ENCODE data around the gene CPNE4. TPM values are rescaled to one million over a fixed set of nuclear protein-coding genes. Genes with fewer than 3 reads are reported as not detected.

The CPNE4 gene
- total and polyA plus RNA-seq, 2 donors (not counting 3 experiments of a cell fraction or from before 2014, with no cell fraction given) = not detected

- no peak overlapping the region for H2AFZ ChIP-seq (ENCODE audit: low read depth, low read length)
- no peaks in the 10 kb centered on the region for H4K20me1 ChIP-seq (replicated peaks; ENCODE audit: control insufficient read depth, extremely low read depth, insufficient read depth, low read length)
- H3K4me1 ChIP-seq (ENCODE audit: control insufficient read depth, extremely low read depth, insufficient read depth, low read length) = no peaks in the 10 kb centered on the region
- TF ChIP-seq GATA2 (IDR thresholded peaks at IDR 0.05; ENCODE audit: insufficient read depth, insufficient read length, low read depth, low read length) (no peak), EZH2 (IDR thresholded peaks at IDR 0.05; ENCODE audit: borderline replicate concordance, low read depth, low read length, severe bottlenecking) (no peak), MAX (IDR thresholded peaks at IDR 0.05; ENCODE audit: insufficient read depth, insufficient read length) (no peak), MYC (IDR thresholded peaks at IDR 0.05; ENCODE audit: low read depth, low read length) (no peak), CTCF (IDR thresholded peaks at IDR 0.05; ENCODE audit: extremely low read depth in 1 of 2, insufficient read depth in 1 of 2, low read depth in 1 of 2, low read length in 2 of 2) (no peak), JUN (IDR thresholded peaks at IDR 0.05; ENCODE audit: borderline replicate concordance, insufficient read depth, insufficient read length, low read depth) (no peak), POLR2AphosphoS5 (IDR thresholded peaks at IDR 0.05; ENCODE audit: insufficient read depth, low read depth, low read length) (no peak), POLR2A (IDR thresholded peaks at IDR 0.05; ENCODE audit: low read depth, low read length) (no peak), FOS (IDR thresholded peaks at IDR 0.05; ENCODE audit: borderline replicate concordance, insufficient read depth, low read length) (no peak)
- H3K4me3 ChIP-seq (replicated peaks in 1 of 3; ENCODE audit: insufficient read depth in 1 of 3, low read depth in 1 of 3, low read length in 3 of 3) = no peak overlapping the region
- dilution Hi-C loops (cut with MboI; ENCODE audit: extremely low pct_ligation_motif_present, low sequenced_read_pairs) (no loop called here), intact Hi-C loops (cut with micrococcal nuclease) (no loop called here)
- no peaks in the 10 kb centered on the region for H3K27me3 ChIP-seq (ENCODE audit: control insufficient read depth in 2 of 2, insufficient read depth in 2 of 2, low read length in 2 of 2)
- no peak for DNase-seq (ENCODE audit: low read depth, low spot score)
- no peaks in the 10 kb centered on the region for H3K36me3 ChIP-seq (ENCODE audit: control insufficient read depth in 2 of 2, extremely low read depth in 1 of 2, insufficient read depth in 2 of 2, low read length in 2 of 2)
- H3K9me3 ChIP-seq (replicated peaks; ENCODE audit: control insufficient read depth, insufficient read depth, low read length) = no peaks in the 10 kb centered on the region
- no peak overlapping the region for H3K27ac ChIP-seq (ENCODE audit: insufficient read depth, low read depth, low read length)
- H3K9ac ChIP-seq (replicated peaks; ENCODE audit: extremely low read depth, insufficient read depth, low read length) = no peak overlapping the region
- FAIRE-seq = no peak
- POLR2A ChIA-PET = no interaction called here
- BruUV-seq (replicated peaks) = no TSS peak
- no peaks in the 10 kb centered on the region for H3K9me1 ChIP-seq (replicated peaks; ENCODE audit: control insufficient read depth, extremely low read depth, insufficient read depth, low read length)
- H3K4me2 ChIP-seq (ENCODE audit: insufficient read depth, low read length) = no peak overlapping the region
- H3K79me2 ChIP-seq (ENCODE audit: control insufficient read depth, insufficient read depth, low read length) = no peaks in the 10 kb centered on the region
- CTCF ChIA-PET = no interaction called here
Measured at GRCh38 chr3:131688370-131688769, 346.4 kb downstream of the CPNE4 start.

All from endothelial cell of umbilical vein (primary cell).